Measurements from ENCODE around the gene SWT1. TPM values are rescaled to one million over a fixed set of nuclear protein-coding genes. Genes with fewer than 3 reads are reported as not detected.

Gene SWT1, protein sequence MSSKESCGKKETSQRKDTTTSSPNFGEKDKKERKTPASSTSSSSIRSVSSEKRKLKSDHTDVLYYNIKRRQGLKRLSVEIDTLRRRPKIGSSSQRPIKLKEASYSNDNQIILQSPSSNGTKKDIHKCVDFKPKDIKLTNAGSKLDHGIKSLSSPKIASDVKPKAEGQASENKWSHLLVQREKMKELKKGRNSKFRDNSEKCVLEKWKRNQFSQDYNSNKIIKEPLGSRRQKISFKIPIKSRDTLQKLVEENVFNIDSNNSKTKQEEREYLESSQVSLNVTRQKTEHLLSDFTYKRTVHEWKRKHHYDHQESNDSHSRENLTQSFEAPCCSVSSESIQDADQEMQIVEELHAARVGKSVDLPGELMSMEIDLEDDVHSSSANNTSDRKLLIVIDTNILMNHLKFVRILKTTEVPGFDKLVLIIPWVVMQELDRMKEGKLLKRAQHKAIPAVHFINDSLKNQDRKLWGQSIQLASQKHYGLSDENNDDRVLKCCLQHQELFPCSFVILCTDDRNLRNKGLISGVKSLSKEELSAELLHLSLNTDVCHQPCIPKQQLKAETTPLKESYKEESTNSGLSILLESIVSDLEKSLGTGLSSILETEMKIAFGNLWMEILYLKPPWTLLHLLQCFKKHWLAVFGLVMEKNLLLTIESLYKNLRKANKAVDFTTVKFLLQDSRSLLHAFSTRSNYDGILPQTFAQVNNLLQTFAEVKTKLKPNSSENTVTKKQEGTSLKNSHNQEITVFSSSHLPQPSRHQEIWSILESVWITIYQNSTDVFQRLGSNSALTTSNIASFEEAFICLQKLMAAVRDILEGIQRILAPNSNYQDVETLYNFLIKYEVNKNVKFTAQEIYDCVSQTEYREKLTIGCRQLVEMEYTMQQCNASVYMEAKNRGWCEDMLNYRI
- 1 to 10 TPM; 1.8 to 2.5 TPM for total RNA-seq

DNA sequence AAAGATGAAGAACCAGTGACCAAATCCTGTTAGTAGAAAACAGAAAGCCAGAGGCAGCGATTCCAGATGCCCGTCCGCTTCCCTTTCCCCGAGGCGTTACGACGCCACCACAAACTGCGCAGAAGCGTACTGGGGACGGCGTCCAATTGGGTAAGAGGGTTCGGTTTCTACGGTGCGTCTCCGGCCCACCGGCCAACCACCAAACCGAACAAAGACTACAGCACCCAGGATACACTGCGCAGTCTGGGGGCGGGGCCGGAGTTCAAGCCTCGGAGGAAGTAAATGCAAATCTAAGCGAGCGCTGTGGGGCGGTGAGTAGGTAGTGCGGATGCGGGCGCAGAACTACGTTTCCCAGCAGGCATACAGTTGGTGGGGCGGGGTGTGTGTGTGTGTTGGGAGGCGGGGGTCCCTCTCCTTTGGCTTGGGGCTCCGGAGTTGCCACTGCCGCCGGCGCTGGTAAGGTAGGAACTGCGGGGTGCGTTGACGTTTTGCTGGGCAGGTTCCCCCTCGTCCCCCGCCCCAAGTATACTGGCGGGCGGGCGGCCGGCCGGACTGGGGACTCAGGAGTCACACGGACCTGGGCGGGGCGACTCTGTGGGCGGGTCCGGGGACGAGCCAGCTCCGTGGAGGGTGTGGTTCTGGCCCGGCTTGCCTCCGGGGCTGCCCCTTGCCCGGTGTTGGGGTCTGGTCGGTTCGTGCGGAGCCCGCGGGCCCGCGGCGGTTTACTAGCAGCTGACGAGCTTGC lies at the start of gene SWT1, which contains the start of gene TRMT1L:
Gene SWT1, plus strand, starts transcription at position 314 of the 745 bp plus-strand sequence. CDS start 3,675 bp downstream, outside the sequence.
Gene TRMT1L, minus strand, starts transcription at position 100 of the 745 bp plus-strand sequence. CDS start 241 bp downstream, outside the sequence.
- no peak for TF ChIP-seq CTCF (IDR thresholded peaks at IDR 0.05)
- H3K9me3 Mint-ChIP-seq, result no peaks in the 10 kb centered on the region
- POLR2A ChIA-PET, result interaction anchor here (0.9 to 1.8 kb wide), 6 partner anchors 11 to 540 kb away, joined by 3 to 5 read pairs (median 3); no protein-coding TSS in a partner anchor
- H3K4me1 Mint-ChIP-seq (ENCODE audit: low read depth), result peaks cover 45% of the 10 kb centered on the region
- H3K27ac Mint-ChIP-seq, result peak within 1 kb of the TSS; percentile 97
- no peaks in the 10 kb centered on the region for H3K27me3 Mint-ChIP-seq
- CTCF ChIA-PET, result interaction anchor here (1.1 to 6.7 kb wide), 5 partner anchors 13 to 524 kb away, joined by 3 to 71 read pairs (median 4); partner anchors contain the start of gene RNF2
- ATAC-seq (peak; percentile 94), DNase-seq (peak; percentile 100)
- peak within 1 kb of the TSS; percentile 90 for H3K4me3 Mint-ChIP-seq
- H3K36me3 Mint-ChIP-seq (ENCODE audit: low read depth), result peaks cover 5% of the 10 kb centered on the region
- intact Hi-C loops (cut with micrococcal nuclease), result loop anchor here (1.0 to 10.0 kb wide), 2 partner anchors 112 to 403 kb away; partner anchors contain the start of genes EDEM3 and RNF2

DNA sequence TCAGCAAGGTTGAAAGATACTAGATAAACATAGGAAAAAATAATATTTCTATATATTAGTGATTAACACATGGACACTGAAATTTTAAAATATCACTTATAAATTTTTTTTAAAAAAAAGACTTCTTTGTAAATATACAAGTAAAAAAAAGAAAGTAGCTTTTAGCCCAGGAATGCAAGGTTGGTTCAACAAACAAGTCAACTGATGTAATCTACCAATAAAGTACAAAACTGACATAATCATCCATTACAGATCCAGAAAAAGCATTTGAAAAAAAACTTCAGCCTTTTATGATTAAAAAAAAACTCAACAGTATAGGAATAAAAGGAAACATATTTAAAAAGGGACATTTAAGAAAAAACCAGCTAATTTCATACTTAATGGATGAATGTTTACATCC lies 48.6 kb upstream of the SWT1 start:
- CTCF ChIA-PET, result no interaction called here
- intact Hi-C loops (cut with micrococcal nuclease), result no loop called here

GRCh38 chr1:185110145-185110544 lies 46.8 kb upstream of the SWT1 start:
- peaks cover 19% of the 10 kb centered on the region for H3K9me3 Mint-ChIP-seq
- intact Hi-C loops (cut with micrococcal nuclease), result no loop called here
- H3K27me3 Mint-ChIP-seq, result no peaks in the 10 kb centered on the region
- TF ChIP-seq CTCF (IDR thresholded peaks at IDR 0.05), result no peak
- DNase-seq, result no peak
- ATAC-seq, result no peak
- CTCF ChIA-PET, result interaction anchor here (0.8 kb wide), 1 partner anchor 191 kb away, joined by 3 read pairs; no protein-coding TSS in a partner anchor
- H3K4me3 Mint-ChIP-seq, result no peak overlapping the region
- POLR2A ChIA-PET, result no interaction called here
- peaks cover 2% of the 10 kb centered on the region for H3K36me3 Mint-ChIP-seq (ENCODE audit: low read depth)
- no peak overlapping the region for H3K27ac Mint-ChIP-seq
- no peaks in the 10 kb centered on the region for H3K4me1 Mint-ChIP-seq (ENCODE audit: low read depth)

More for the DNA sequence above, 48.6 kb upstream of the SWT1 start:
- Mint-ChIP-seq H3K27me3 (no peaks in the 10 kb centered on the region), H3K9me3 (peaks cover 19% of the 10 kb centered on the region), H3K27ac (no peak overlapping the region), H3K4me1 (ENCODE audit: low read depth) (no peaks in the 10 kb centered on the region), H3K36me3 (ENCODE audit: low read depth) (peaks cover 10% of the 10 kb centered on the region), H3K4me3 (no peak overlapping the region)
- ATAC-seq (no peak), DNase-seq (no peak)
- no peak for TF ChIP-seq CTCF (IDR thresholded peaks at IDR 0.05)
- POLR2A ChIA-PET, result no interaction called here

DNA sequence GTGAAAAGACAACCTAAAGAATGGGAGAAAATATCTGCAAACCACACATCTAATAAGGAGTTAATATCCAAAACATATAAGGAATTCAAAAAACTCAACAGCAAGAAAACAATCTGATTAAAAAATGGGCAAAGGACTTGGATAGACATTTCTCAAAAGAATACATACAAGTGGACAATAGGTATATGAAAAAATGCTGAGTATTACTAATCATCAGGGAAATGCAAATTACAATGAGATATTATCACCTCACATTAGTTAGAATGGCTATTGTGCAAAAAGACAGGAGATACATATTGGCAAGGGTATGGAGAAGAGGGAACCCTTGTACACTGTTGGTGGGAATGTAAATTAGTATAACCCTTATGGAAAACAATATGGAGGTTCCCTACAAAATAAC lies 45.1 kb upstream of the SWT1 start:
- no peaks in the 10 kb centered on the region for H3K27me3 Mint-ChIP-seq
- ATAC-seq (no peak), DNase-seq (no peak)
- H3K27ac Mint-ChIP-seq, result no peak overlapping the region
- CTCF ChIA-PET, result no interaction called here
- H3K4me3 Mint-ChIP-seq, result no peak overlapping the region
- no peak for TF ChIP-seq CTCF (IDR thresholded peaks at IDR 0.05)
- intact Hi-C loops (cut with micrococcal nuclease), result no loop called here
- H3K36me3 Mint-ChIP-seq (ENCODE audit: low read depth), result peaks cover 2% of the 10 kb centered on the region
- no peaks in the 10 kb centered on the region for H3K4me1 Mint-ChIP-seq (ENCODE audit: low read depth)
- POLR2A ChIA-PET, result no interaction called here
- peaks cover 19% of the 10 kb centered on the region for H3K9me3 Mint-ChIP-seq
